Activated B cell treated with CpG ODN at 0.5 μM for 24 hours (primary cell): Measurements from ENCODE around the gene EID2. TPM values are rescaled to one million over a fixed set of nuclear protein-coding genes. Genes with fewer than 3 reads are reported as not detected.

ENCODE experiments used
- ATAC-seq: fragments of 200-7000 bp; cut with Tn5 transposase; one replicate; pipeline ENCODE4 v1.10.0; 2021; ENCODE audit warnings: low read depth, mild to moderate bottlenecking, moderate library complexity
- CTCF ChIA-PET: fragments of 350-600 bp; sonication (Branson Sonifier 250); formaldehyde crosslinking; loops from one replicate; lab custom pipeline; 2021; ENCODE audit warnings: antibody characterized with exemption; lab: Charles Lee
- POLR2A ChIA-PET: fragments of 350-600 bp; sonication (Branson Sonifier 250); formaldehyde crosslinking; loops from one replicate; lab custom pipeline; 2021; ENCODE audit warnings: antibody characterized with exemption; lab: Charles Lee
- DNase-seq: peaks from one replicate; pipeline ENCODE4 v3.0.0; 2022
- H3K27ac Mint-ChIP-seq: one replicate; pipeline ENCODE4 v1.8.0; 2020; ENCODE audit warnings: mixed read lengths
- H3K27me3 Mint-ChIP-seq: one replicate; pipeline ENCODE4 v1.8.0; 2021; ENCODE audit warnings: mixed read lengths
- H3K36me3 Mint-ChIP-seq: one replicate; pipeline ENCODE4 v1.8.0; 2021; ENCODE audit warnings: low read depth, mixed read lengths
- H3K4me1 Mint-ChIP-seq: one replicate; pipeline ENCODE4 v1.8.0; 2021; ENCODE audit warnings: mixed read lengths
- H3K4me3 Mint-ChIP-seq: one replicate; pipeline ENCODE4 v1.8.0; 2020; ENCODE audit warnings: mild to moderate bottlenecking, mixed read lengths
- H3K9me3 Mint-ChIP-seq: one replicate; pipeline ENCODE4 v1.8.0; 2020; ENCODE audit warnings: mixed read lengths
- intact Hi-C: fragments of 100-400 bp; cut with micrococcal nuclease; formaldehyde crosslinking; loops from one replicate; pipeline ENCODE4 v1.15.1; 2024
- total RNA-seq: library from RNA; stranded (reverse); gene quantifications from 2 replicates; pipeline ENCODE4 v1.2.3, GENCODE V29; 2022
- TF ChIP-seq, protein P1 (sequence below): fragments of 200-600 bp; IDR thresholded peaks from one replicate; pipeline ENCODE4 v1.8.0; 2022; ENCODE audit warnings: antibody characterized with exemption, mild to moderate bottlenecking

EID2 gene
- total RNA-seq, 1 donor from 2014 or later = 11.4 TPM

DNA sequence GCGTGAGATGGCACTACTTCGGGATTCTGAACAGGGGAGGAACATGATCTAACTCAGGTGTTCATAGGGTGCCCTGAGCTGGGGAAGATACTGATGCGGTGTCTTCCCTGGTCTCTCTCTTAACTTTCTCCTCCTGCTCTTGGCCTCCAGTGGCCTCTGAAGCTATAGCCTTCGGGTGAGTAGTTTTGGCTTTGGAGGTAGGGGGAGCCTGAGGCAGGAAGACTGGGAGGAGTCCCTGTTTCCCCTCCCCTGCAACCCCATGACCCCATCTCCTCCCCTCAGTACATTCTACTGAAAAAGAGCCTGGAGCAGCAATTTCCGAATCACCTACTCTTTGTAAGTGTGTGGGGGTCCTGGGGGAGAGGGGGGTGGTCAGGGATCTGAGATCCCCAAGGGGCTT is 21.5 kb downstream of the EID2 start:
- no peak overlapping the region for H3K4me3 Mint-ChIP-seq

DNA sequence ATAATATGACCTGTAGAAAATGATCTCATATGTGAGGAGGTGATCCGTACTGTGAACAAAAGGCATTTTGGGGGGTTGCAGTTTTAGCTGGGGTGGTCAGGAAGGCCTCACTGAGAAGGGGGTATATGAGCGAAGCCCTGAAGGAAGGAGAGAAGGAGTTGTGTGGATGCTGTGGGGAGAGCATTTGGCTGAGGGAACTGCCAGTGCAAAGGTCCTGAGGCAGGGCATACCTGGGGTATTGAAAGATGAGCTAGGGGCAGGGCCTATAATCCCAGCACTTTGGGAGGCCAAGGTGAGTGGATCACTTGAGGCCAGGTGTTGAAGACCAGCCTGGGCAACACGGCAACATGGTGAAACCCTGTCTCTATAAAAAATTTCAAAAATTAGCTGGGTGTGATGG is 22.5 kb downstream of the EID2 start:
- ChIA-PET POLR2A (interaction anchor here (0.7 kb wide), 1 partner anchor 120 kb away, joined by 5 read pairs; no protein-coding TSS in a partner anchor), CTCF (no interaction called here)
- Mint-ChIP-seq H3K27ac (no peak overlapping the region), H3K4me1 (peaks cover 17% of the 10 kb centered on the region), H3K4me3 (no peak overlapping the region), H3K36me3 (no peaks in the 10 kb centered on the region), H3K9me3 (no peaks in the 10 kb centered on the region), H3K27me3 (peaks cover 40% of the 10 kb centered on the region)
- no peak for ATAC-seq
- intact Hi-C loops = no loop called here
- no peak for DNase-seq
- TF ChIP-seq, protein P1, sequence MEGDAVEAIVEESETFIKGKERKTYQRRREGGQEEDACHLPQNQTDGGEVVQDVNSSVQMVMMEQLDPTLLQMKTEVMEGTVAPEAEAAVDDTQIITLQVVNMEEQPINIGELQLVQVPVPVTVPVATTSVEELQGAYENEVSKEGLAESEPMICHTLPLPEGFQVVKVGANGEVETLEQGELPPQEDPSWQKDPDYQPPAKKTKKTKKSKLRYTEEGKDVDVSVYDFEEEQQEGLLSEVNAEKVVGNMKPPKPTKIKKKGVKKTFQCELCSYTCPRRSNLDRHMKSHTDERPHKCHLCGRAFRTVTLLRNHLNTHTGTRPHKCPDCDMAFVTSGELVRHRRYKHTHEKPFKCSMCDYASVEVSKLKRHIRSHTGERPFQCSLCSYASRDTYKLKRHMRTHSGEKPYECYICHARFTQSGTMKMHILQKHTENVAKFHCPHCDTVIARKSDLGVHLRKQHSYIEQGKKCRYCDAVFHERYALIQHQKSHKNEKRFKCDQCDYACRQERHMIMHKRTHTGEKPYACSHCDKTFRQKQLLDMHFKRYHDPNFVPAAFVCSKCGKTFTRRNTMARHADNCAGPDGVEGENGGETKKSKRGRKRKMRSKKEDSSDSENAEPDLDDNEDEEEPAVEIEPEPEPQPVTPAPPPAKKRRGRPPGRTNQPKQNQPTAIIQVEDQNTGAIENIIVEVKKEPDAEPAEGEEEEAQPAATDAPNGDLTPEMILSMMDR = no peak

More for the DNA sequence above, 21.5 kb downstream of the EID2 start:
- Mint-ChIP-seq H3K4me1 (peaks cover 17% of the 10 kb centered on the region), H3K27me3 (peaks cover 34% of the 10 kb centered on the region), H3K36me3 (no peaks in the 10 kb centered on the region), H3K9me3 (no peaks in the 10 kb centered on the region), H3K27ac (no peak overlapping the region)
- ATAC-seq (no peak), DNase-seq (no peak)
- CTCF ChIA-PET = interaction anchor here (1.4 kb wide), 1 partner anchor 45 kb away, joined by 3 read pairs; no protein-coding TSS in a partner anchor
- TF ChIP-seq, protein P1 = no peak
- POLR2A ChIA-PET = no interaction called here
- intact Hi-C loops = no loop called here

DNA sequence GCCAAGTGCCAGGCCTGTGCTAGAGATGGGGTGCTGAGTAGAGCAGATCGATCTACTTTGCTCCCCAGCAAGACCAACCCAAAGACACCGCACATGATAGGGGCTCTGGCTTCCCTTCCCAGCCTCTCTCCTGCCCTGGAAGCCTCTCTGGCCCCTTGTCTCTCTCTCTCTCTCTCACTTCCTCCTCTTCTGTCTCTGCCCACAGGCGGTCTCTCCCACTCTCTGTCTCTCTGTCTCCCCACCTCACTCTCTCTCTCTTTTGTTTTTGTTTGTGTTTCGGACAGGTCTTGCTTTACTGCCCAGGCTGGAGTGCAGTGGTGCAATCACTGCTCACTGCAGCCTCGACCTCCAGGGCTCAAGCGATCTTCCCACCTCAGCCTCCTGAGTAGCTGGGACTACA is 23.7 kb downstream of the EID2 start:
- Mint-ChIP-seq H3K4me3 (peak overlapping the region; percentile 61), H3K27me3 (peaks cover 40% of the 10 kb centered on the region), H3K4me1 (peaks cover 17% of the 10 kb centered on the region), H3K36me3 (no peaks in the 10 kb centered on the region), H3K9me3 (no peaks in the 10 kb centered on the region), H3K27ac (no peak overlapping the region)
- peak; percentile 45 for ATAC-seq
- TF ChIP-seq, protein P1 = no peak
- intact Hi-C loops = no loop called here
- ChIA-PET POLR2A (no interaction called here), CTCF (no interaction called here)
- no peak for DNase-seq

DNA sequence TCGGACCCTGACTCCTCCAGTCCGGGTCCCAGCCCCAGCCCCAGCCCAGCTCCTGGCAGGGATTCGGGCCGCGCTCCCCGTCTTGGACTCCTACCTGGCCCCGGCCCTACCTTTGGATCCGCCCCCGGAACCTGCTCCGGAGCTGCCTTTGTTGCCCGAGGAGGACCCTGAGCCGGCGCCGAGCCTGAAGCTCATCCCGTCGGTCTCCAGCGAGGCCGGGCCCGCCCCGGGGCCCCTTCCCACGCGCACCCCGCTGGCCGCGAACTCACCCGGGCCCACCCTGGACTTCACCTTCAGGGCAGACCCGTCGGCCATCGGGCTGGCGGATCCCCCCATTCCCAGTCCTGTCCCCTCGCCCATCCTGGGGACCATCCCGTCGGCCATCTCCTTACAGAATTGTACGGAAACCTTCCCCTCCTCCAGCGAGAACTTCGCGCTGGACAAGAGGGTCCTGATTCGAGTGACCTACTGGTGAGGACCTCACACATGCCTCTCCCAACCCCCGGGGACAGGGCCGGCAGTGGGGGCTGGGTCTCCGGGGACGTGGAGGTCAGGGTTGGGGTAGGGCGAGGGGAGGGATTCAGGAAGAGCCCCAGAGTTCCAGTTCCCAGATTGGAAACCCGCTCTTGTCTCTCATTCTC is 24.3 kb downstream of the EID2 start:
- Mint-ChIP-seq H3K4me3 (peak overlapping the region; percentile 64), H3K9me3 (no peaks in the 10 kb centered on the region), H3K36me3 (no peaks in the 10 kb centered on the region), H3K27me3 (peaks cover 40% of the 10 kb centered on the region), H3K27ac (no peak overlapping the region), H3K4me1 (peaks cover 17% of the 10 kb centered on the region)
- intact Hi-C loops = no loop called here
- ATAC-seq = no peak
- DNase-seq = peak; percentile 29
- TF ChIP-seq, protein P1 = no peak
- CTCF ChIA-PET = no interaction called here
- POLR2A ChIA-PET = interaction anchor here (0.6 kb wide), 1 partner anchor 26 kb away, joined by 3 read pairs; no protein-coding TSS in a partner anchor

GRCh38 chr19:39514840-39515550 is 25.0 kb downstream of the EID2 start, which contains the start of gene SELENOV:
TSS of gene SELENOV (plus strand) at chr19:39515139. CDS start at chr19:39515213, 74 bp downstream.
- TF ChIP-seq, protein P1 = no peak
- no peaks in the 10 kb centered on the region for H3K36me3 Mint-ChIP-seq
- intact Hi-C loops = no loop called here
- no peak within 1 kb of the TSS for H3K27ac Mint-ChIP-seq
- H3K27me3 Mint-ChIP-seq = peaks cover 40% of the 10 kb centered on the region
- CTCF ChIA-PET = interaction anchor here (0.9 kb wide), 1 partner anchor 12 kb away, joined by 3 read pairs; no protein-coding TSS in a partner anchor
- POLR2A ChIA-PET = interaction anchor here (0.6 to 1.1 kb wide), 2 partner anchors 20 to 26 kb away, joined by 3 read pairs; no protein-coding TSS in a partner anchor
- ATAC-seq (peak; percentile 70), DNase-seq (peak; percentile 28)
- no peaks in the 10 kb centered on the region for H3K9me3 Mint-ChIP-seq
- H3K4me3 Mint-ChIP-seq = peak within 1 kb of the TSS; percentile 64
- H3K4me1 Mint-ChIP-seq = peaks cover 17% of the 10 kb centered on the region
